Mammary epithelial cell (primary cell): Measurements from ENCODE around the gene NUMB.

Experiments used
- EZH2 ChIP-seq: IDR thresholded peaks from 2 replicates; pipeline ENCODE4 v1.6.1; 2012; ENCODE audit warnings: low read length, inconsistent platforms, borderline replicate concordance
- TF ChIP-seq, protein P1 (sequence below), 2 donors: IDR thresholded peaks in 1 of 2; conservative IDR thresholded peaks in 1 of 2; 2 replicates each; pipeline ENCODE4 v1.5.1; 2011 to 2012; ENCODE audit warnings: inconsistent platforms in 2 of 2, low read length in 2 of 2, mild to moderate bottlenecking in 2 of 2, control low read depth in 1 of 2, low read depth in 1 of 2; ENCODE audit not compliant: insufficient read depth in 1 of 2; ENCODE audit errors: extremely low read depth in 1 of 2

DNA sequence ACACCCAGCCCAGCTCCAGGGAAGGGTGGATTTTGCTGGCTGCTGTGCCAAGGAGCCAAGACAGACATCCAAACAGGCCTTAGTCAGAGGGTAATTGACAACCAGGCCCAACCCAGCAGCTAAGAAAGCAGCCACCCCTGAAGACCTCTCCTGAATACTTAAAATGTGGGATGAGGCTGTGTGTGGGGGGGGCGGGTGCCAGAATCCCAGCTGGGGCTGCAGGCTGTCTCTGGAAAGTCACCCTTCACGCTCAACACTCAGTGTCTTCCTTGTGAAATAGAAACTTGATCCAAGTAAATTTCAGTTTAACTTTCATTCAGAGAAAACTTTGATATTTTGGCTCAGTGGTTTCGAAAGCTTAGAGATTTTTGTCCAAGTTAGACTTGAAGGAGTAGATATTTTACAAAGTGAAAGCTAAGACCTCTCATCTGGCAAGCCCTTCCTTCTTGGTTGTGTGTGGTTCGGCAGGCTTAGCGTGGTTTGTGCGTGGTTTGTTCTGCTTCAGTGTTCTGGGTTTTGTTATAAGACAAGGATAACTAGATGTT, 215.9 kb downstream of the NUMB start:
- TF ChIP-seq, protein P1, sequence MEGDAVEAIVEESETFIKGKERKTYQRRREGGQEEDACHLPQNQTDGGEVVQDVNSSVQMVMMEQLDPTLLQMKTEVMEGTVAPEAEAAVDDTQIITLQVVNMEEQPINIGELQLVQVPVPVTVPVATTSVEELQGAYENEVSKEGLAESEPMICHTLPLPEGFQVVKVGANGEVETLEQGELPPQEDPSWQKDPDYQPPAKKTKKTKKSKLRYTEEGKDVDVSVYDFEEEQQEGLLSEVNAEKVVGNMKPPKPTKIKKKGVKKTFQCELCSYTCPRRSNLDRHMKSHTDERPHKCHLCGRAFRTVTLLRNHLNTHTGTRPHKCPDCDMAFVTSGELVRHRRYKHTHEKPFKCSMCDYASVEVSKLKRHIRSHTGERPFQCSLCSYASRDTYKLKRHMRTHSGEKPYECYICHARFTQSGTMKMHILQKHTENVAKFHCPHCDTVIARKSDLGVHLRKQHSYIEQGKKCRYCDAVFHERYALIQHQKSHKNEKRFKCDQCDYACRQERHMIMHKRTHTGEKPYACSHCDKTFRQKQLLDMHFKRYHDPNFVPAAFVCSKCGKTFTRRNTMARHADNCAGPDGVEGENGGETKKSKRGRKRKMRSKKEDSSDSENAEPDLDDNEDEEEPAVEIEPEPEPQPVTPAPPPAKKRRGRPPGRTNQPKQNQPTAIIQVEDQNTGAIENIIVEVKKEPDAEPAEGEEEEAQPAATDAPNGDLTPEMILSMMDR (conservative IDR thresholded peaks at IDR 0.05 in 1 of 2, IDR thresholded peaks at IDR 0.05 in 1 of 2; ENCODE audit: extremely low read depth in 1 of 2, insufficient read depth in 1 of 2, low read depth in 1 of 2, low read length in 2 of 2), result no peak
- TF ChIP-seq EZH2, result no peak
